VCaP (cell line): ENCODE results near the gene TMIGD1.

Experiments
- H3K27ac ChIP-seq: fragments of 450-650 bp; 2 replicates; pipeline ENCODE4 v1.5.1; 2017
- CTCF ChIP-seq: fragments of 450-650 bp; conservative IDR thresholded peaks from 2 replicates; pipeline ENCODE4 v1.5.1; 2017; ENCODE audit warnings: mild to moderate bottlenecking, moderate library complexity

Gene TMIGD1

GRCh38 chr17:30312226-30312625, 21.6 kb downstream of the TMIGD1 start:
- no peak overlapping the region for H3K27ac ChIP-seq
- no peak for TF ChIP-seq CTCF

- TF ChIP-seq CTCF: no peak
- H3K27ac ChIP-seq: no peak overlapping the region
Observed at GRCh38 chr17:30310562-30310961, 23.3 kb downstream of the TMIGD1 start.

GRCh38 chr17:30309591-30309990, 24.3 kb downstream of the TMIGD1 start:
- no peak overlapping the region for H3K27ac ChIP-seq
- no peak for TF ChIP-seq CTCF

GRCh38 chr17:30308406-30308805, 25.5 kb downstream of the TMIGD1 start:
- no peak for TF ChIP-seq CTCF
- no peak overlapping the region for H3K27ac ChIP-seq

GRCh38 chr17:30304778-30305177, 29.1 kb downstream of the TMIGD1 start:
- no peak for TF ChIP-seq CTCF
- H3K27ac ChIP-seq: no peak overlapping the region

- TF ChIP-seq CTCF: no peak
- H3K27ac ChIP-seq: no peak overlapping the region
Observed at GRCh38 chr17:30302241-30302640, 31.6 kb downstream of the TMIGD1 start.

- TF ChIP-seq CTCF: no peak
- no peak overlapping the region for H3K27ac ChIP-seq
Observed at GRCh38 chr17:30300818-30301217, 33.0 kb downstream of the TMIGD1 start.

GRCh38 chr17:30299000-30299399, 34.9 kb downstream of the TMIGD1 start:
- H3K27ac ChIP-seq: no peak overlapping the region
- peak; percentile 79 for TF ChIP-seq CTCF
